ENCODE results near the gene TERT.

DNA sequence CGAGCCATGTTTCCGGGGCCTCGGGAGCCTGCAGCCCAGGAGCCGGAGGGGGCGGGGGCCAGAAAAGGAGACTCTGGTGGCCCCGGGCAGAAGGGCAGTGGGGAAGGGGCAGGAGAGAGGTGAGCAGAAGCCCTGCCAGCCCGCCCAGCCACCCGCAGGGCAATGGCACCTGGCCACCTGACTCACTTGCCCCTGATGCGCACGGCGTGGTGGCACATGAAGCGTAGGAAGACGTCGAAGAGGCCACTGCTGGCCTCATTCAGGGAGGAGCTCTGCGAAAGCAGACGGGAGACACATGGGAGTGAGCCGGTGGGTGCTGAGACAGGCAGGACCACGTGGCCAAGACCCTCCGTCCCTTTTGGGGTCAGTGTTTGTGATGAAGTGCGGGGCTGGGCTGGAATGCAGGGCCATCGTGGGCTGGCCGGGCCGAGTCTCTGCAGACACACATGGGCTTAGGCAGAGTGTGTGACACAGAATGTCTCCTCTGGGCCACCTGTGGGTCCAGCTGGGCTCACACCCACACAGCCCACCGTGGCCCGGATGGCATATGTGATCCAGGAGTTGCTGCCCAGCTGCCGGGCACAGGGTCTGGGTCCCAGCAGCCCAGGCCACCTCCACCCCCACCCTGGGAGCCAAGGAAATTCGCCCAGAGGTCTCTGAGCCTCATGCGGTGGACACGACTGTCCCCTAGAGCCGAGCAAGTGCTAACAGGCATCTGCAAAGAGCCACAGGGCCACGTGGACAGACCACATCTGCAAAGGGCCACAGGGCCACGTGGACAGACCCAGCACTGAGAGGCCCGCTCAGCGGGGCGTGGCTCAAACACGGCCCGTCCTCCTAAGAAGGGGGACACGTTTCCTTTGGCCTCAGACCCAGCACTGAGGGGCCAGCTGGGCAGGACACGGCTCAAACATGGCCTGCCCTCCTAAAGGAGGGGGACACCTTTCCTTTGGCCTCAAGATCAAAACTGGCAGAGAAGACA, 23.6 kb downstream of the TERT start:
- TF ChIP-seq, protein P1, sequence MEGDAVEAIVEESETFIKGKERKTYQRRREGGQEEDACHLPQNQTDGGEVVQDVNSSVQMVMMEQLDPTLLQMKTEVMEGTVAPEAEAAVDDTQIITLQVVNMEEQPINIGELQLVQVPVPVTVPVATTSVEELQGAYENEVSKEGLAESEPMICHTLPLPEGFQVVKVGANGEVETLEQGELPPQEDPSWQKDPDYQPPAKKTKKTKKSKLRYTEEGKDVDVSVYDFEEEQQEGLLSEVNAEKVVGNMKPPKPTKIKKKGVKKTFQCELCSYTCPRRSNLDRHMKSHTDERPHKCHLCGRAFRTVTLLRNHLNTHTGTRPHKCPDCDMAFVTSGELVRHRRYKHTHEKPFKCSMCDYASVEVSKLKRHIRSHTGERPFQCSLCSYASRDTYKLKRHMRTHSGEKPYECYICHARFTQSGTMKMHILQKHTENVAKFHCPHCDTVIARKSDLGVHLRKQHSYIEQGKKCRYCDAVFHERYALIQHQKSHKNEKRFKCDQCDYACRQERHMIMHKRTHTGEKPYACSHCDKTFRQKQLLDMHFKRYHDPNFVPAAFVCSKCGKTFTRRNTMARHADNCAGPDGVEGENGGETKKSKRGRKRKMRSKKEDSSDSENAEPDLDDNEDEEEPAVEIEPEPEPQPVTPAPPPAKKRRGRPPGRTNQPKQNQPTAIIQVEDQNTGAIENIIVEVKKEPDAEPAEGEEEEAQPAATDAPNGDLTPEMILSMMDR (conservative IDR thresholded peaks at IDR 0.05; ENCODE audit: low read length), result no peak
- TF ChIP-seq EZH2phosphoT487 (IDR thresholded peaks at IDR 0.05; ENCODE audit: borderline replicate concordance, low read depth, low read length), result no peak
